Measurements from ENCODE around the gene RAD51B. TPM values are rescaled to one million over a fixed set of nuclear protein-coding genes. Genes with fewer than 3 reads are reported as not detected.

The RAD51B gene
- polyA plus RNA-seq, 1 donor (not counting 4 experiments of a cell fraction or from before 2014, with no cell fraction given) = 13.3 TPM

DNA sequence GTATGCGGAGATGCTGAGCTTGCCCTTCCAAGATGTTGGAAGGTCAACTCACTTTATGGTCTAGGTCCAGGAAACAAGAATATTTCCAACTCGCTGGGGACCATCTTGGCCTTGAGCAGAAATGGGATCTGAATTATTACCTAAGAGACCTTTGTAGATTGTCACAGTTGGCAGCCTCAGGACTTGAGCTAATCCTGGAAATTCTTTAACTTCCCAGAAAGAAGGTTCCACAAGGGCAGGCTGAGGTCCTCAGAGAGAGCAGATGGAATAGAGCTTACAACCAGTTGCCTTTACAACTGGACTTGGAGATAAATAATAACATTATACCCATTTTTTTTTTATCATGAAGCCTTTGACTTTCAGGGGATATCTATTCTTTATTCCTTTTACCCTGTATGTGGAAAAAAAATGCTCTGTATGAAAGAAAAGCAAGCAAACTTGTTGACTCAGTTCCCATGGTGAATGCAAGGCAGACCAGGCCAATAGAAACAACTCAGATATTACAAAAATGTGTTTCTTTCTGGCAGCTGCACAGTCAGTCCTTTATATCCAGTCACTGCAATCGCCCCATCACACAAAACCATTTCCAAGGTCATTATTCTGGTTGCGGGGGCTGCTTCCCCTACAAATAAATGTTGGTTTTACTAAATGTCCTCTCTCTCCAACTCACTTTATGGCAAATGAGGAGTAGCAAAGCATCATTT lies 571.9 kb downstream of the RAD51B start:
- no peak overlapping the region for H3K4me2 ChIP-seq (ENCODE audit: control insufficient read depth, extremely low read depth, insufficient read depth, low read depth, low read length)
- no peak for FAIRE-seq
- no peak overlapping the region for H3K4me3 ChIP-seq (ENCODE audit: control insufficient read depth in 2 of 3, extremely low read depth in 1 of 3, insufficient read depth in 2 of 3, low read depth in 1 of 3, low read length in 3 of 3)
- no peak overlapping the region for H3K27ac ChIP-seq (ENCODE audit: control insufficient read depth, insufficient read depth, low read length)
- H3K9me1 ChIP-seq (ENCODE audit: control insufficient read depth, extremely low read depth, insufficient read depth, low read length) = no peaks in the 10 kb centered on the region
- no peak overlapping the region for H2AFZ ChIP-seq (ENCODE audit: control insufficient read depth, low read length)
- H4K20me1 ChIP-seq (ENCODE audit: control insufficient read depth, extremely low read depth, insufficient read depth, low read length) = no peaks in the 10 kb centered on the region
- H3K79me2 ChIP-seq (ENCODE audit: control insufficient read depth, insufficient read depth, low read length) = no peaks in the 10 kb centered on the region
- no peaks in the 10 kb centered on the region for H3K9me3 ChIP-seq (ENCODE audit: control insufficient read depth, low read depth, low read length)
- no peaks in the 10 kb centered on the region for H3K36me3 ChIP-seq (ENCODE audit: control insufficient read depth in 2 of 2, extremely low read depth in 1 of 2, insufficient read depth in 2 of 2, low read length in 2 of 2)
- no peak for DNase-seq (ENCODE audit: low read depth, low spot score)
- no peaks in the 10 kb centered on the region for H3K27me3 ChIP-seq (ENCODE audit: control insufficient read depth, extremely low read depth, insufficient read depth, low read length)
- H3K4me1 ChIP-seq (ENCODE audit: control insufficient read depth, extremely low read depth, insufficient read depth, low read length) = peaks cover 4% of the 10 kb centered on the region
- no peak for TF ChIP-seq EZH2 (IDR thresholded peaks at IDR 0.05; ENCODE audit: low read length)
- TF ChIP-seq, protein P1, sequence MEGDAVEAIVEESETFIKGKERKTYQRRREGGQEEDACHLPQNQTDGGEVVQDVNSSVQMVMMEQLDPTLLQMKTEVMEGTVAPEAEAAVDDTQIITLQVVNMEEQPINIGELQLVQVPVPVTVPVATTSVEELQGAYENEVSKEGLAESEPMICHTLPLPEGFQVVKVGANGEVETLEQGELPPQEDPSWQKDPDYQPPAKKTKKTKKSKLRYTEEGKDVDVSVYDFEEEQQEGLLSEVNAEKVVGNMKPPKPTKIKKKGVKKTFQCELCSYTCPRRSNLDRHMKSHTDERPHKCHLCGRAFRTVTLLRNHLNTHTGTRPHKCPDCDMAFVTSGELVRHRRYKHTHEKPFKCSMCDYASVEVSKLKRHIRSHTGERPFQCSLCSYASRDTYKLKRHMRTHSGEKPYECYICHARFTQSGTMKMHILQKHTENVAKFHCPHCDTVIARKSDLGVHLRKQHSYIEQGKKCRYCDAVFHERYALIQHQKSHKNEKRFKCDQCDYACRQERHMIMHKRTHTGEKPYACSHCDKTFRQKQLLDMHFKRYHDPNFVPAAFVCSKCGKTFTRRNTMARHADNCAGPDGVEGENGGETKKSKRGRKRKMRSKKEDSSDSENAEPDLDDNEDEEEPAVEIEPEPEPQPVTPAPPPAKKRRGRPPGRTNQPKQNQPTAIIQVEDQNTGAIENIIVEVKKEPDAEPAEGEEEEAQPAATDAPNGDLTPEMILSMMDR (optimal IDR thresholded peaks at IDR 0.05 in 1 of 3, IDR thresholded peaks at IDR 0.05 in 1 of 3, conservative IDR thresholded peaks at IDR 0.05 in 1 of 3; ENCODE audit: extremely low read depth in 1 of 3, insufficient read depth in 2 of 3, low read length in 3 of 3) = no peak
- H3K9ac ChIP-seq (ENCODE audit: control insufficient read depth, extremely low read depth, insufficient read depth, low read length) = no peak overlapping the region
- dilution Hi-C loops (cut with MboI; ENCODE audit: extremely low pct_ligation_motif_present, low sequenced_read_pairs) = no loop called here

DNA sequence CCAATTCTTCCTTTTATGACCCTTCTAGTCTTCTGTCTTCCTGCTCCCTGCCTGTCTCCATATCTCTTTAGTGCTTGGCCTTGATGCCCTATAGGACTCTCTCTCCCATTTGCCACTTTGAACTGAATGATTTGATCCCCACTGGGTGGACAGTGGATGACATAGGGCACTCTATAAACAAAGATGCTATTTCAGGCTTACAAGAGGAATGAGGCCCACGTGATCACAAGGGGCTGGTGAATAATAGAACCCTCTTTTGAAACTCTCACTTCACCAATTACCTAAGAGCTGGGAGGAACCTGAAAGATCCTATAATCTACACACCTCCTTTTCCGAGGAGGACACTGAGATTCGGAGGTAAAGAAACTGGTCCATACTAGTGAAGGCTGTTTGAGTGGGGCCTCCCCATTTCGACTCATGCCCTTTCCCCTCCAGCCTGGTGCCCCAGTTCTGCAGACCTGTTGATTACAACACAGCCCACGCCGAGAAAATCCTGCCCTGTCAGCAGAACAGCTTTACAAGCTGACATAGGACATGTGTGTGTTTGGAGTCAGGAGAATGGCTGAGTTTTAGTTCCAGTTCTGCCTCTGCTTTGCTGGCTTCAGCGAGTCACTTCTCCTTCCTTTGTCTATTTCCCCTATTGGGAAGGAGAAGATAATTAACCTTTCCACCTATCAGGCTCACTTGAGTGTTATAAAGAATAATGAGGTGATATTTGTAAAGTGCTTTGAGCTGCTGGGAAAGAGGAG lies 573.0 kb downstream of the RAD51B start:
- no peaks in the 10 kb centered on the region for H3K36me3 ChIP-seq (ENCODE audit: control insufficient read depth in 2 of 2, extremely low read depth in 1 of 2, insufficient read depth in 2 of 2, low read length in 2 of 2)
- TF ChIP-seq, protein P1 (optimal IDR thresholded peaks at IDR 0.05 in 1 of 3, IDR thresholded peaks at IDR 0.05 in 1 of 3, conservative IDR thresholded peaks at IDR 0.05 in 1 of 3; ENCODE audit: extremely low read depth in 1 of 3, insufficient read depth in 2 of 3, low read length in 3 of 3) = no peak
- TF ChIP-seq EZH2 (IDR thresholded peaks at IDR 0.05; ENCODE audit: low read length) = no peak
- DNase-seq (ENCODE audit: low read depth, low spot score) (no peak), FAIRE-seq (no peak)
- H3K27ac ChIP-seq (ENCODE audit: control insufficient read depth, insufficient read depth, low read length) = no peak overlapping the region
- H2AFZ ChIP-seq (ENCODE audit: control insufficient read depth, low read length) = no peak overlapping the region
- H3K79me2 ChIP-seq (ENCODE audit: control insufficient read depth, insufficient read depth, low read length) = no peaks in the 10 kb centered on the region
- H3K9me1 ChIP-seq (ENCODE audit: control insufficient read depth, extremely low read depth, insufficient read depth, low read length) = no peaks in the 10 kb centered on the region
- dilution Hi-C loops (cut with MboI; ENCODE audit: extremely low pct_ligation_motif_present, low sequenced_read_pairs) = no loop called here
- no peak overlapping the region for H3K9ac ChIP-seq (ENCODE audit: control insufficient read depth, extremely low read depth, insufficient read depth, low read length)
- no peaks in the 10 kb centered on the region for H4K20me1 ChIP-seq (ENCODE audit: control insufficient read depth, extremely low read depth, insufficient read depth, low read length)
- H3K4me3 ChIP-seq (ENCODE audit: control insufficient read depth in 2 of 3, extremely low read depth in 1 of 3, insufficient read depth in 2 of 3, low read depth in 1 of 3, low read length in 3 of 3) = no peak overlapping the region
- no peaks in the 10 kb centered on the region for H3K4me1 ChIP-seq (ENCODE audit: control insufficient read depth, extremely low read depth, insufficient read depth, low read length)
- no peak overlapping the region for H3K4me2 ChIP-seq (ENCODE audit: control insufficient read depth, extremely low read depth, insufficient read depth, low read depth, low read length)
- H3K9me3 ChIP-seq (ENCODE audit: control insufficient read depth, low read depth, low read length) = no peaks in the 10 kb centered on the region
- no peaks in the 10 kb centered on the region for H3K27me3 ChIP-seq (ENCODE audit: control insufficient read depth, extremely low read depth, insufficient read depth, low read length)

Measured in keratinocyte (primary cell).